C4-2B (cell line): Measurements from ENCODE around the gene GOSR2.

Source experiments
- ZFX ChIP-seq: fragments of 450-650 bp; IDR thresholded peaks from 2 replicates; pipeline ENCODE4 v1.6.1; 2017
- TF ChIP-seq, protein P1 (sequence below): fragments of 450-650 bp; conservative IDR thresholded peaks from 2 replicates; pipeline ENCODE4 v1.5.1; 2017; ENCODE audit warnings: mild to moderate bottlenecking

GRCh38 chr17:46929413-46929812 is 6.5 kb downstream of the GOSR2 start:
- TF ChIP-seq, protein P1, sequence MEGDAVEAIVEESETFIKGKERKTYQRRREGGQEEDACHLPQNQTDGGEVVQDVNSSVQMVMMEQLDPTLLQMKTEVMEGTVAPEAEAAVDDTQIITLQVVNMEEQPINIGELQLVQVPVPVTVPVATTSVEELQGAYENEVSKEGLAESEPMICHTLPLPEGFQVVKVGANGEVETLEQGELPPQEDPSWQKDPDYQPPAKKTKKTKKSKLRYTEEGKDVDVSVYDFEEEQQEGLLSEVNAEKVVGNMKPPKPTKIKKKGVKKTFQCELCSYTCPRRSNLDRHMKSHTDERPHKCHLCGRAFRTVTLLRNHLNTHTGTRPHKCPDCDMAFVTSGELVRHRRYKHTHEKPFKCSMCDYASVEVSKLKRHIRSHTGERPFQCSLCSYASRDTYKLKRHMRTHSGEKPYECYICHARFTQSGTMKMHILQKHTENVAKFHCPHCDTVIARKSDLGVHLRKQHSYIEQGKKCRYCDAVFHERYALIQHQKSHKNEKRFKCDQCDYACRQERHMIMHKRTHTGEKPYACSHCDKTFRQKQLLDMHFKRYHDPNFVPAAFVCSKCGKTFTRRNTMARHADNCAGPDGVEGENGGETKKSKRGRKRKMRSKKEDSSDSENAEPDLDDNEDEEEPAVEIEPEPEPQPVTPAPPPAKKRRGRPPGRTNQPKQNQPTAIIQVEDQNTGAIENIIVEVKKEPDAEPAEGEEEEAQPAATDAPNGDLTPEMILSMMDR: no peak
- TF ChIP-seq ZFX: no peak
